T-helper 1 cell (primary cell): ENCODE measurements around the gene ENOX1.

Experiments used
- DNase-seq, 5 donors: peaks; one replicate each; pipeline ENCODE4 v3.0.0-alpha.2; 2012 to 2020

ENOX1 gene

GRCh38 chr13:43270130-43270830, 516.5 kb downstream of the ENOX1 start:
- DNase-seq = no peak

DNA sequence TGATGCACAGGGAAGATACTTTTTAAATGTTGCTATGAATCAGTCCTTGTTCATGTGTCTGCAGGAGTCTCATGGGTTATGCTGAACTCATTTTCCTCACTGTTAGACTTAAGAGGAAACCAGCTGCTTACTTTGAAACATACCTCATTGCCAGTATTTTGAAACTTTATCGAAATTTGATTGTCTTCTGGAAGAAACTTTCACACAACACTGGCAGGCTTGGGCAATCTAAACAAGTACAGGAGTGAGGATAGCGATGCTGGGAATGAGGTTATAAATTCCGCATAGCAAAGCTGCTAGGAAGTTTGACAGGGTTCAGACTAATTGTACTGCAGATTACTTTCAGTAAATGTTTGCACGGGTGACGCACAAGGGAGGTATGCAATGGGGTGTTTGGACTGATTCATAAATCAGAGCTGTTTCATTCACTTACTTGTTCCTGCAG, 517.7 kb downstream of the ENOX1 start:
- DNase-seq = no peak

DNA sequence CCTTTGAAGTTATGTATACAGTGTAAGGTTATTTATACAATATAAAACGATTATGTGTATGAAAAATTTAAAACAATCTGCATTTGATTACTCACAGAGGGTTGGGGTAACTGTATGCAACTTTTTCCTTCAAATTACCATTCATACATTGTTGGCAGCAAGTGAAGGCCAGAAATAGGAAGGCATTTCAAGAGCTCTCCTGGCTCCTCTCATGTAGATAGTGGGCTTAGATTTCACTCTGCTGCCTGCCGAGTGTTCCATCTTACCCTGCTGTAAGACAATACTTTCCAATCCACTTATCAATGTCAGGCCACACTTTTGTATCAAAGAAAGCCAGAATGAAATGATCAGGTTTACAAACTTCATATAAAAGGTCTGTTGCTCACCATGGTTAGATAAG, 518.1 kb downstream of the ENOX1 start:
- DNase-seq = no peak

GRCh38 chr13:43267916-43268315, 518.9 kb downstream of the ENOX1 start:
- no peak for DNase-seq

- no peak for DNase-seq
These were observed 519.7 kb downstream of the ENOX1 start for GRCh38 chr13:43266936-43267615.

DNA sequence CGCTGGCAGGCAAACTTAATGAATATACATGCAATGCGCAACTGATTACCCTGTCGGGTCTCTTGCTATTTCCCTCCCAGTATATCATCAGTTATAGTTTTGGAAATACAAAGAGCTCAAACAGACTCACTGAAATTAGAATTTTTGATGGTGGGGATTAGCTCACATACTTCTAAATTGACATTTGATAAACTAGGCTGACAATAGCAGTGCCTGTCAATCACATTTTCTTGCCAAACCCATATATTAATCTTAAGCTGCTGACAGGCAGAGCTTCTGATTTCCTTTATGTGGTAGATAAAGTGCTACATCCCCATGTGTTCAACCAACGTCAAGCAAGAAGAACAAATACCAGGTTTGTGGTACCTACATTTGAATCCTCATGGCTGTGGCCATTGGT, 521.7 kb downstream of the ENOX1 start:
- no peak for DNase-seq

- no peak for DNase-seq
These were observed 522.3 kb downstream of the ENOX1 start for GRCh38 chr13:43264458-43264857.

GRCh38 chr13:43263047-43263446, 523.7 kb downstream of the ENOX1 start:
- DNase-seq = no peak

DNA sequence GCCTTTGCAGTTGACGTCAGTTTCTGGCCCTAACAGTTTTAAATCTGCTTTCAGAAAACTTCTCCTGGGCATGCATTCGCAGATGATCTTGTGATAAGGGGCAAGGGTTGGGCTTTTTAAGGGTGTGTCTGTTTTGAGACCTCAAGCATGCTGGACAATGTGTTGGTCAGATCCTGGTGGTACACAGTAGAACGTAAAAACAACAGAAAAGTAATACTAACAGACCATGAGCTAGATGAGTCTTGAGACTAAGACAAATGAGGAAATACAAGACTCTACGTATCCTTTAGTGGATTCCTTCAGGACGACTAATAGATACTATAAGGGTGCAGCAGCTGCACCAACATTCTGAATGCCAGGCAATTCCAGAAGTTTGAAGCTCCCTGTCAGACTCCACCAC, 525.8 kb downstream of the ENOX1 start:
- DNase-seq = no peak

DNA sequence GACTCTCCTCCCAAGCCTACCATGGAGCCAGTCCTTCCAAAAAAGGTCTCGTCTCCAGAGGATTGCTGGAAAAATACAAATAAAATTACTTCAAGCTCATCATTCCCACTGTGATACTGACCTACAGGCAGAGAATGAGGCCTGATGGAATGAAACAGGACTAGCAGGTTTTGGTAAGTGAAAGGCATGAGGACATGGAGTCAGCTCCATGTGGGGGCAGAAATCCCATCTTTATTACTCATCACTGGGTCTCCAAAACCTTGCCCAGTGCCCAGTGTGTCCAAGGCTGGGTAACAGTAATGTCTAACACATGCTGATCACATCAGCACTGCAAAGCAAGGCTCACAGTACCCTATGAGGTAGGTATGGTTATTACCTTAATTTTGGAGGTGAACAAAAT, 528.0 kb downstream of the ENOX1 start:
- DNase-seq = no peak

DNA sequence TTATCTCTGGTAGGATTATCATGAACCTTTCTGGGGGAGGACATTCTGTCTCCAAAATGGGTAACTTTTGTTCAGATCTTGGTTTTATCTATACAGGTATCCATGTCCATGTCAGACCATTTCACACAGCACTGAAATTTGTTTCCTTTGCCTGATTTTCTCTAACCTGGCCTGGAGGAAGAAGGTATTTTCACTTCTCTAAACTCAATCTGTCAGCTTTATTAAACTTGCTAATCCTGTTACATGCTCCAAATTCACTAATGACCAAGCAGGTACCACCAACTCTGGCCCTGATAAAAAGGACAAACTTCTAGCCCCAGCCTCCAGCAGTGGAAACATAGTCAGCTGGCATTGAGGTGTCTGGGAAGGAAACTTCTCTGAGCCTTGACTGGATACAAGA, 529.0 kb downstream of the ENOX1 start:
- no peak for DNase-seq

DNA sequence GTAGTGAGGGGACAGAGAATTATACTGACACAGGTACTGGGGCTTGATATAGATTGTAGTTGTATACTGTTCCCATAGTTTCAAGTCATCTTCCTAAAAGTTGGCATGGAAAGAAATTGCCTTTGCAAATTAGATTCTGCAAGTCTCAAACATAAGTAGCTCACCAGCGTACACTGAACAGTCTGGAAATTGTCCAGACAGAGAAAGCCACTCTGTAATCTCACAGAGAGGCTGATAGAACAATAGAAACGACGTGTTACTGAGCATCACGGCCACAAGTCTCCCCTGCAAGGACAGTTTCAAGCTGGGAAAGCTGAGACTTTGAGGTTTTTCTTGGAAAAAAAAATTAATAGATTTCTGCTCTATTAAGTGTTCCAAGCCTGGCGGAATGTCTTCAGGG, 534.8 kb downstream of the ENOX1 start:
- no peak for DNase-seq

- no peak for DNase-seq
These were observed 540.4 kb downstream of the ENOX1 start for GRCh38 chr13:43246382-43246781.

GRCh38 chr13:43245374-43245964, 541.3 kb downstream of the ENOX1 start:
- no peak for DNase-seq

GRCh38 chr13:43244481-43244880, 542.3 kb downstream of the ENOX1 start:
- DNase-seq = no peak

- DNase-seq = no peak
These were observed 543.1 kb downstream of the ENOX1 start for GRCh38 chr13:43243711-43244110.

DNA sequence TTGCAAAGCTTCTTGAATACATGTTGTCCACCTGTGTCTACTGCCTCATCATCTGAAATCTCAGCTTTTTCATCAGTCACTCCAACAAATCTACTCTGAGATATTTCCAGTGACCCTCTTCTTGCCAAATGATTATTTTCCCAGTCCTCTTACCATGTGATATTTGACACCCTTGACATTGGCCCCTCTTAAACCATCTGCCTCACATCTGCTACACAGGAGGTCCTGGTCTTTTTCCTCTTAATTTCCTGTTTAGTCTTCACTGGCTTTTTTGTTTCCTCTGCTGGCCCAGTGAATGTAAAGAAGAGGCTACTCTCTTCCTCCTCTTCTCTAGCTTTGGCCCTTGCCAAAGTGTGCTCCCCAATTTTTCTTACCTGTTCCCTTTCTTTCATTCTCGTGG, 544.7 kb downstream of the ENOX1 start:
- no peak for DNase-seq

DNA sequence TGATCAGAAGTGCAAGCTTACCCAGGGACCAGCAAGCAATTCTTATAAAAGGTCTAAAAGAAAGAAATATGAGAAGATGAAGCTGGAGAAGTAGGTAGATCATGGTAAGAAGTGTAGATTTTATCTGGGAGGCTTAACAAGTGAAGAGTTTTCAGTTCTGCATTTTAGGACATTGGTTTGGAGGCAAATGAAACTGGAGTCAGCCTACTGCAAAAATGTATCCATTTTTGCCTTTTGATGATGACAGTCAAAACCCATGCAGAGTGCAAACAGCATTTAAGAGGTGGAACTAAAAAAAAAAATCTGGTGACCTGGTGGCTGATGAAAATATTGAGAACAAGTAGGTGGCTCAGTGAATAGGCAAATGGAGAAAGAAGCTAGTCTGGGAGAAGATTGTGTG, 546.5 kb downstream of the ENOX1 start:
- no peak for DNase-seq

DNA sequence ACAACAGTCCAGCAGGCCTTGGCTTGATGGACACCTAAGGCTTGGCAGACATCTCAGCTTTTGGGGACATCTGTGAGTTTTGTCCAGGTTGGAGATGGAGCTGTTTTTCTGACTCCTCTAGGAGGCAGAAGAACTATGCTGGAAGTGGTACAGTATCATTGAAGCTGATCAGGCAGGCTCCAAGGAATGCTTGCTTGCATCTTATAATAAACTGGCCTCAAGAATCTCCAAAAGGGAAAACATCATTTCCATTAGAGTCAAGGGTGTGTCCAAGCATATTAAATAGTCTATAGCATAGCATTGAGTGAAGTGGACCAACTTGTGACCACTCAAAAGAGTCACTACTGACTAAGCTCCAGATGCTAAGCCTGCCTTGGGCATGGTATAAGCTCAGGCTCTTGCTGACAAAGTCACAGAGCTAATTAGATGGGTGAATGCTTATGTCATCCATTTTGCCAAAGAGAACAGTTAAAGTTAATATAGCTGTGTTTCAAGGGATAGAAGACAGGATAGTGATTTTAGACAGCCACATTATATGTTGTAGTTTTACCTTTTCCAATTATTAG, 547.4 kb downstream of the ENOX1 start:
- no peak for DNase-seq

DNA sequence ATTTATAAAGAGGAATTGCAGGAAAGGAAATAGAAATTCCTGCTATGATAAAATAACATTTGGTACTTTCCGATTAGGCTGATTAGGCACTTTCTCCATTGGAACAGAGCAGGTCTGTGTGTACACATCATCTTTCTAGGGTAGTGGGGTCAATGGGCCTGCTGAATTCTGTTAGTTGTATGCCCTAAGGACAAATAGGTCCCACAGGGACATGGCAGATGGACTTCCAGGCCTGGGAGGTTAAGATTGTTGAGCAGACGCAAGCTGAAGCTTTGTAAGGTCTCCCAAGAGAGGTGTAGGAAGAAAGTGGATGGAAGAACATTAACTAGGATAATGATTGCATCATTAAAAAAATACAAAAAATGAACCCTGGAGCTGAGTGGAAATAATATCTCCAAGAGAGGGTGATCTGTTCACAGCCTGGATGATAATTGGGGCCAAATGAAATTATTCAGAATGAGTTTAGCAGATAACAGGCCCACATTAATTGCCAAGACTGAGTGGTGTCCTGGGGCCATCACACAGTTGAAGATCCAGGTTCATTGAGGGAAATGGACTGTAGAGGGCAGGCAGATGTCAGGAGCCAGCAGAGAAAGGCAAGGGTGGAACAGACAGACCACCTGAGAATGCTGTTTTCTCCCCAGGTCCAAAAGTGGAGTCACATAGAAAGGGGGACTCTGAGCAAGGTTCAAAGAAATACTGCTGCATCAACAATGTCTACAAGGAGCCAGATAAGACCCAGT, 548.3 kb downstream of the ENOX1 start:
- DNase-seq = no peak

- DNase-seq = no peak
These were observed 549.2 kb downstream of the ENOX1 start for GRCh38 chr13:43237616-43238015.

DNA sequence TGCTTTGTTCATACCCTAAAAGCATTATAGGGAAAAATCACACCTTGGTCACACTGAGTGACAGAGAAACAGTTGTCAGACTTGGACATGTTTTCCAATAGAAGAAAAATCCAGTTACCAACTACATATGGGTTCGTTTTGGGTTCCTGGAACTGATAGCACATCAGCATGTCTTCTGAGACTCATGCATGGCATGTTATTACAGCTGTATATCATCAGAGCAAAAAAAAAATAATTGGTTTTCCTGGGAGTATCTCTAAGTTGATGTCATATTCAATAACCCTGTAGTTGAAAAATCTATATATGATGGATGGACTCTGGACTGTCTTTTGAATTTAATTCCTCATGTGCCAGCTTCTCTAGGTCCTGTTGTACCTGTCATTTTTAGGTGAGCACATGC, 551.7 kb downstream of the ENOX1 start:
- DNase-seq = no peak

DNA sequence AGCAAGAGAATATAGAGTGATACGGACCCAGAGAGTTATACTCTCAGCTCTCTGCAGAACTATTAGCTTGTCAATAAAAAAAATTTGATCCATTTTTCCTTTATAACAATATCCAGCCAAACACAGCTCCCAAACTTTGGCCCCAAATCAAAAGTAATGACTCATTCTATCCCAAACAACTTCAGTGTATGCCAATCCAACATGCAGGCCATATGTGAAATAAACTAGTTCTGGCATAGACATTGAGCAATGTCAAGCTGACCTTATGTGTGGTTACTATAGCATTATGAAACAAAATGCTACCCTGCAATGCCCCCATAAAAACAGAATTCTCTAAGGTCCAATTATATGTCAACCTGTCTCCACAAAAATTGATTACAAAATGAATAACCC, 553.9 kb downstream of the ENOX1 start:
- no peak for DNase-seq
